Hepatocyte (in vitro differentiated cells): ENCODE results near the gene SPSB1. TPM values are rescaled to one million over a fixed set of nuclear protein-coding genes. Genes with fewer than 3 reads are reported as not detected.

Experiments used
- DNase-seq: peaks from one replicate; pipeline ENCODE4 v3.0.0-alpha.2; 2016; ENCODE audit warnings: low spot score
- H2AFZ ChIP-seq: fragments of 200-600 bp; sonication (generic); 2 replicates; pipeline ENCODE4 v1.6.0; 2016; ENCODE audit warnings: antibody characterized with exemption, mild to moderate bottlenecking
- H3K27ac ChIP-seq: fragments of 200-600 bp; sonication (generic); 2 replicates; pipeline ENCODE4 v1.5.1; 2016; ENCODE audit warnings: mild to moderate bottlenecking
- H3K27me3 ChIP-seq: fragments of 200-600 bp; sonication (generic); 2 replicates; pipeline ENCODE4 v1.6.1; 2016
- H3K36me3 ChIP-seq: fragments of 200-600 bp; sonication (generic); replicated peaks from 2 replicates; pipeline ENCODE4 v1.5.1; 2016; ENCODE audit warnings: low read depth; ENCODE audit not compliant: insufficient read depth
- H3K4me1 ChIP-seq: fragments of 200-600 bp; sonication (generic); 2 replicates; pipeline ENCODE4 v1.5.1; 2016; ENCODE audit warnings: mild to moderate bottlenecking, moderate library complexity; ENCODE audit not compliant: insufficient read depth
- H3K4me2 ChIP-seq: fragments of 200-600 bp; sonication (generic); 2 replicates; pipeline ENCODE4 v1.6.0; 2016
- H3K4me3 ChIP-seq: fragments of 200-600 bp; sonication (generic); 2 replicates; pipeline ENCODE4 v1.5.1; 2016; ENCODE audit warnings: mild to moderate bottlenecking
- H3K79me2 ChIP-seq: fragments of 200-600 bp; sonication (generic); 2 replicates; pipeline ENCODE4 v1.6.0; 2017; ENCODE audit warnings: mild to moderate bottlenecking
- H3K9me2 ChIP-seq: fragments of 200-600 bp; sonication (generic); replicated peaks from 2 replicates; pipeline ENCODE4 v1.6.0; 2017; ENCODE audit warnings: mild to moderate bottlenecking; ENCODE audit not compliant: insufficient read depth
- H3K9me3 ChIP-seq: fragments of 200-600 bp; sonication (generic); 2 replicates; pipeline ENCODE4 v1.5.1; 2016; ENCODE audit warnings: low read depth, mild to moderate bottlenecking
- H4K20me1 ChIP-seq: fragments of 200-600 bp; sonication (generic); 2 replicates; pipeline ENCODE4 v1.6.0; 2016; ENCODE audit warnings: mild to moderate bottlenecking; ENCODE audit not compliant: insufficient read depth, poor library complexity, severe bottlenecking
- EZH2 ChIP-seq: fragments of 200-600 bp; sonication (generic); IDR thresholded peaks from 2 replicates; pipeline ENCODE4 v1.6.1; 2016; ENCODE audit warnings: antibody characterized with exemption, mild to moderate bottlenecking, borderline replicate concordance
- EZH2phosphoT487 ChIP-seq: fragments of 200-600 bp; sonication (generic); IDR thresholded peaks from one replicate; pipeline ENCODE4 v1.6.1; 2018; ENCODE audit warnings: antibody characterized with exemption, mild to moderate bottlenecking, low read depth, moderate library complexity; ENCODE audit not compliant: unreplicated experiment, severe bottlenecking
- WGBS: methylation state at CpG from one replicate; pipeline ENCODE4 v1.1.6; 2016; ENCODE audit warnings: low lambda C conversion rate; ENCODE audit errors: missing lambda C conversion rate; 5-methylcytosine and 5-hydroxymethylcytosine counted together
- polyA plus RNA-seq: library from polyadenylated mRNA; unstranded; fragments of >200 nt; fragmentation: Nextera tagmentation; extraction: Ambion mirVana; gene quantifications from 2 replicates; pipeline ENCODE4 v1.2.1, GENCODE V29; 2016
- total RNA-seq: library from RNA; depleted of rRNA; stranded (reverse); fragments of >200 nt; gene quantifications from 2 replicates; pipeline ENCODE4 v1.2.3, GENCODE V29; 2014
- TF ChIP-seq, protein P1 (sequence below): fragments of 200-600 bp; sonication (generic); IDR thresholded peaks from 2 replicates; pipeline ENCODE4 v1.5.1; 2016; ENCODE audit warnings: antibody characterized with exemption, mild to moderate bottlenecking; ENCODE audit not compliant: poor library complexity

Gene SPSB1
- total and polyA plus RNA-seq, 2 experiments from 2014 or later = 61.3 to 102 TPM

- Histone ChIP-seq H3K9me2 (no peaks in the 10 kb centered on the region), H3K9me3 (no peaks in the 10 kb centered on the region), H3K4me3 (no peak overlapping the region), H3K36me3 (no peaks in the 10 kb centered on the region), H2AFZ (no peak overlapping the region), H3K27ac (no peak overlapping the region), H3K4me2 (no peak overlapping the region), H3K4me1 (peaks cover 20% of the 10 kb centered on the region), H3K27me3 (no peaks in the 10 kb centered on the region), H4K20me1 (peaks cover 13% of the 10 kb centered on the region), H3K79me2 (peaks cover 51% of the 10 kb centered on the region)
- TF ChIP-seq, protein P1, sequence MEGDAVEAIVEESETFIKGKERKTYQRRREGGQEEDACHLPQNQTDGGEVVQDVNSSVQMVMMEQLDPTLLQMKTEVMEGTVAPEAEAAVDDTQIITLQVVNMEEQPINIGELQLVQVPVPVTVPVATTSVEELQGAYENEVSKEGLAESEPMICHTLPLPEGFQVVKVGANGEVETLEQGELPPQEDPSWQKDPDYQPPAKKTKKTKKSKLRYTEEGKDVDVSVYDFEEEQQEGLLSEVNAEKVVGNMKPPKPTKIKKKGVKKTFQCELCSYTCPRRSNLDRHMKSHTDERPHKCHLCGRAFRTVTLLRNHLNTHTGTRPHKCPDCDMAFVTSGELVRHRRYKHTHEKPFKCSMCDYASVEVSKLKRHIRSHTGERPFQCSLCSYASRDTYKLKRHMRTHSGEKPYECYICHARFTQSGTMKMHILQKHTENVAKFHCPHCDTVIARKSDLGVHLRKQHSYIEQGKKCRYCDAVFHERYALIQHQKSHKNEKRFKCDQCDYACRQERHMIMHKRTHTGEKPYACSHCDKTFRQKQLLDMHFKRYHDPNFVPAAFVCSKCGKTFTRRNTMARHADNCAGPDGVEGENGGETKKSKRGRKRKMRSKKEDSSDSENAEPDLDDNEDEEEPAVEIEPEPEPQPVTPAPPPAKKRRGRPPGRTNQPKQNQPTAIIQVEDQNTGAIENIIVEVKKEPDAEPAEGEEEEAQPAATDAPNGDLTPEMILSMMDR = no peak
- TF ChIP-seq EZH2phosphoT487 (no peak), EZH2 (no peak)
- DNase-seq = no peak
- whole genome bisulfite sequencing = 85% methylated on average over 9 of the region's 9 CpGs
Measured at GRCh38 chr1:9367806-9368205, 75.1 kb downstream of the SPSB1 start.

- Histone ChIP-seq H3K79me2 (peaks cover 46% of the 10 kb centered on the region), H3K4me1 (peaks cover 20% of the 10 kb centered on the region), H3K9me3 (no peaks in the 10 kb centered on the region), H3K4me2 (no peak overlapping the region), H3K36me3 (no peaks in the 10 kb centered on the region), H3K27ac (no peak overlapping the region), H3K4me3 (no peak overlapping the region), H3K27me3 (no peaks in the 10 kb centered on the region), H2AFZ (no peak overlapping the region), H3K9me2 (no peaks in the 10 kb centered on the region), H4K20me1 (peaks cover 7% of the 10 kb centered on the region)
- no peak for DNase-seq
- TF ChIP-seq, protein P1 = no peak
- TF ChIP-seq EZH2phosphoT487 (no peak), EZH2 (no peak)
- 92% methylated on average over 7 of the region's 8 CpGs for WGBS
Measured at GRCh38 chr1:9368356-9368755, 75.7 kb downstream of the SPSB1 start.

DNA sequence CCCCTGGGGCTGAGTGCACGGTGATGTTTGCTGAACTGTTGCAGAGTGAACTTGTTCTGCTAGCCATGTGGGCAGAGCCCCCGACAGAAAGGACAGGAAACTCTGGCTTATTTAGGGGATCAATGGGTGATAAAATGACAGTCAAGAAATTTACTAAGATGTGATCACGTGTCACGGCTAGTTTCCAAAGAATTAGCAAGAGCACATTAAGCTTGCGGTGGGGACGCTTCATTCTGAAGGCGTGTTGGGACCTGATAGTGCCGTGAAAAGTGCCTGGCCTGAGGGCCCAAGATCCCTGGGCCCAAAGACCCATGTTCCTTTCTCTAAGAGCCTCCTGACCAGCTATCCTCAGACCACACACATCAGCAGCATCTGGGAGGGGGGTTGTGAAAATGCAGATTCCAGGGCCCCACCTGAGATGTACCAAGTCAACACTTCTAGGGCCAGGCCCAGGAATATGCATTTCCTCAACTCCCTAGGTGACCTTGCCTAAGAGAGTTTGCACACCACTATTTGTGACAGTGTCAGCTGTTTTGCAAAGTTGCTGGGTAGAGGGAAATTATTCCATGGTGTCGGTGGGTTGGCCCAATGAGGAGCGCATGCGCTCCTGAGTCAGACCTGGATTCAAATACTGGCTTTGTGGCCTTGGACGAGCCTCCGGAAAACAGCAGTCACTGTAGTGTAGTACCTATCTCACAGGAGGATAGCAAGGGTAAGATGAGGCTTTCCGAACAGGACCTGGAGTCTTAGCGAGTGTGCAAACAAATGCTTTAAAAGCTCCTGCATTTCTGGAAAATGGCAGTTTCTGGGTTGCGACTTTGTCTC lies 77.5 kb downstream of the SPSB1 start:
- no peak overlapping the region for H3K4me2 ChIP-seq
- DNase-seq = no peak
- H3K27me3 ChIP-seq = no peaks in the 10 kb centered on the region
- H3K4me3 ChIP-seq = no peak overlapping the region
- no peaks in the 10 kb centered on the region for H3K36me3 ChIP-seq
- peaks cover 30% of the 10 kb centered on the region for H3K4me1 ChIP-seq
- 83% methylated on average over 16 of the region's 16 CpGs for WGBS
- H3K79me2 ChIP-seq = peaks cover 31% of the 10 kb centered on the region
- H4K20me1 ChIP-seq = no peaks in the 10 kb centered on the region
- H3K9me2 ChIP-seq = no peaks in the 10 kb centered on the region
- H3K9me3 ChIP-seq = no peaks in the 10 kb centered on the region
- no peak for TF ChIP-seq EZH2
- no peak for TF ChIP-seq EZH2phosphoT487
- TF ChIP-seq, protein P1 = no peak
- H2AFZ ChIP-seq = no peak overlapping the region
- peak overlapping the region; percentile 80 for H3K27ac ChIP-seq
